SKM-1 treated with dmso at 0.1 percent for 144 hours (cell line): ENCODE data around the gene CHST15.
"Not testable (repeated sequence)": the region's sequence is repeated elsewhere in the genome, so short reads cannot be mapped to it uniquely, and the experiment has no call there.

Experiments
- DNase-seq: peaks from one replicate; lab custom pipeline; 2025; ENCODE audit not compliant: unreplicated experiment; lab: John Stamatoyannopoulos, UW

Gene CHST15

DNA sequence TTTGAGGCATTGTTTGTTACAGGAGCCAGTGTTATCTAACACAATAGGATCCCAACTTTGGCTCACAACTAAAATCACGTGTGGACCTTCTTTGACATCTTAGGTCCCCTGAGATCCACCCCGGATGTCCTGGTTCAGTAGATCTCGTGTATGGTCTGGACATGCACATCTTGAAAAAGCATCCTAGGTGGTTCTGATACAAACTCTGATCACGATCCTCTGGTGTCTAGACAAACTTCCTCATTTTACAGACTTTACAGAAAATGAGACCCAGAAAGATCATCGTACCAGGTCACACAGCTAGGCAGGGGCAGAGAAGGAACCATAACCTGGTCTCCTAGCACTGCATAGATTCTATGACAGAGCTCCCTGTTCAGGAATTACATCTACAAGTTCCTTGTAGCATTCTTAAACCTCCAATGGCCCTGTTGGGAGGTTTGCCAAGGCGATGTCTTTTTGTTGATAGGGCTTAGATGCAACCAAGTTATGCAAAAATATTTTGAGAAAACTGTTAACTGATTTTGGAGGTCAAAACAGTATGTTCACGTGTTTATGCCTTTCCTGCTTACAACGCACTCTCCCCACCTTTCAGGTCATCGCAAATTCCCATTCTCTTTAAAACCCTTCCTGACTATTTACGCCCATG lies 30.8 kb upstream of the CHST15 start:
- DNase-seq: no peak

DNA sequence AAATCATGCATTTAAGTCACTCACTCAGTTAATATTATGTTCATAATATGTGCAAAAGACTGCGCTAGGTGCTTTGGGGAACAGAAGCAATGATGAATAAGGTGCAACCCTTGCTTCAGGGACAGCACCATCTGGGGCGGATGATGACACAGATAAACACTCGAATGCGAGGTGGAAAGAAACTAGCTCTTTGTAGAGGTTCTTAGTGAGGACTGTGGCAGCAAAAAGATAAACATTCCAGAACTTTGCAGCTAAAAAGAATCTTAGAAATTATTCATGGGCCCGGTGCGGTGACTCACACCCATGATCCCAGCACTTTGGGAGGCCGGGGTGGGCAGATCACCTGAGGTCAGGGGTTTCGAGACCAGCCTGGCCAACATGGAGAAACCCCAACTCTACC lies 29.8 kb upstream of the CHST15 start:
- DNase-seq: no peak

DNA sequence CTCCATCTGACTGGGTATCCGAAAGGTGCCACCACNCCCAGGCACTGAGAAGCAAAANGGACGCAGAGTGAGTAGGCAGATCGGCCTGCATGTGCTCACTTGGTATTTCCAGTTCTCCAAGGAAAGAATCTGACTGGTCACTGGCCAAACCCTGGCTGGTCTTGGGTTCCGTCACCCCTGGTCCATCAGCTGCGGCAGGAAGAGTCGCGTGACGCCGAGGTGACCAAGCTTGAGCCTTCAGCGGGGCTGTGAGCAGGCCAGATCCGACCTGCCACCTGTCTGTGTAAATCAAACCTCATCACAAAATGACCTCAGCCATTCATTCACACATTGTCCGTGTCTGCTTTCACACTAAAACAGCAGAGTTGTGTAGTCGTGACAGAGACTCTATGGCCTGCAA lies 28.8 kb upstream of the CHST15 start:
- DNase-seq: no peak

DNA sequence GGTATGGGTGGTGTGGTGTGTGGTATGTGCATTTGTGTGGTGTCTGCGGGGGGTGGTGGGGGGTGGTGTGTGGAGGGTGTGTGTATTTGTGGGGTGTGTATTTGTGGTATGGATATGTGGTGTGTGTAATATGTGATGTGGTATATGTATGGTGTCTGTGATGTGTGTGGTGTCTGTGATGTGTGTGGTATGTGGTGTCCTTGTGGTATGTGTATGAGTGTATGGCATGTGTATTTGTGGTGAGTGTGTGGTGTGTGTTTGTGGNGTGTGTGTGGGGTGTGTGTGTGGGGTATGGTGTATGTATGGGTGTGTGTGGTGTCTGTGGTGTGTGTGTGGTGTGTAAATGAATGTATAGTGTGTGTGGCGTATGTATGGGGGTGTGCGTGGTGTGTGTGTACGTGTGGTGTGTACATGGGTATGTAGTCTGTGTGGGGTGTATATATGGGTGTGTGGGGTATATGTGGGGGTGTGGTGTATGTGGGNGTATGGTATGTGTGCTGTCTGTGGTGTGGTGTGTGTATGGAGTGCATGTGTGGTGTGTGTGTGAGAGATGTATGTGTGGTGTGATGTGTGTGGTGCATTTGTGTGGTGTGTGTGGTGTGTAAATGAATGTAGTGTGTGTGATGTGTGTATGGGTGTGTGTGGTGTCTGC lies 27.1 kb upstream of the CHST15 start:
- no peak for DNase-seq

DNA sequence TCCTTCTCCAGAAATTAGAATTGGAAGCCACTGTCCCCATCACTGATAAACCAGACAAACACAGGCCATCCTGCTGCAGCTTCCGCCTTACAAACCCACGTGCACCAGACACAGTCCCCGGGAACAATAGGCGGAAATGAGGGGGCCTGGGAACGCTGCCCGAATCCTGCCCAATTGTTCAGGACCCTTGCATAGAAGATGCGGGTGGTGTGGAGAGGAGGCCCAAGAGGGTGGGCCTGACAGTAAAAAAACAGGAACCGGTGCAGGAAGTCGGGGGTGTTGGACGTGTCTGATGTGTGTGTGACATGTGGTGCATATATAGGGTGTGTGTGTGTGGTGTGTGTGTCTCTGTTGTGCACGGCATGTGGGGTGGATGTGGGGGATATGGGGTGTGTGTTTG lies 26.5 kb upstream of the CHST15 start:
- no peak for DNase-seq

DNA sequence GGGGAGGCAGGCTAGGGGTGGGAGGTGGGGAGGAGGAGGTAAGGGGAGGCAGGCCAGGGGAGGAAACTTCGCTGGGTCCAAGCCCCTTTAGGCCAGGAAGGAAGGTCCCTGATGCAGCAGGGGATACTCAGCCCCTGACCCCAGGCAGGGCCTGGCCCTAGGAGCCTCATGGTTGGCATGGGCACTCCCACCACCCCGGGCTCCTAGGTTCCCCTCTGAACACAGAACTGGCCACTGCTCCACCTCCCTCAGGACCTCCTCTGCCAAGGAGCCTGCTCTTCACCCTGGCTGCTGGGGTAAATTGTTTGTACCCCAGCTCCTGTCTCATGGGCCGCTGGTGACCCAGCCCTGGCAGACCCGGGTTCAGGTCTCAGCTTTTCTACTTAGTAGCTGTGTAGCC lies 25.8 kb upstream of the CHST15 start:
- DNase-seq: no peak

DNA sequence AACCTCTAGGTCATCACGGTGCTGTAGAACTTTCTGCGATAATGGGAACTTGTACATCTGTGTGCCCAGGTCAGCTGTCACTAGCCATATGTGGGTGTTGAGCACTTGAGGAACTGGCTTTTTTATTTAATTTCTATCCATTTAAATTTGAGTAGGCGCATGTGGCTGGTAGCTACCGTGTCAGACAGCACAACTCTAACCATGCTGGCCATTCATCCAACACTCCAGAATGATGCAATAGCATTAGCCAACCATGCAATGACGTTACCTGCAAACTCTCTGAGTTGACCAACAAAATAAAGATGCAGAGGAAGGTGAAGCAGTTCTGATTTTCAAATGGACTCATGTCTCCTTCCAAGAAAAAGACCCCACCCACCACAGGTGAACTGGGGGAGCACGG lies 24.4 kb upstream of the CHST15 start:
- no peak for DNase-seq

DNA sequence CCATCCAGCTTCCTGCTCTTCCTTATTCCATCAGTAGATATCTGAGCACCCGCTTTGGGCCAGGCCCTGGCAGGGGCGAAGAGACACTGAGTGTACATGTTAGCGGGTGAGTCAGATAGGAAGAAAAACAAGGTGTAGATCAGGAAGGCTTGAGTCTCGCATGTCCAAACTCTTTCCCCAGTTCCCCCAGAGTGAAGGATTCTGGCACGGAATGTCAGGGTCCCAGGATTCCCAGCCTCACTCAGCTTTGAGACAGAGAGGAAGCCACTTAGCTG lies 24.1 kb upstream of the CHST15 start:
- no peak for DNase-seq

DNA sequence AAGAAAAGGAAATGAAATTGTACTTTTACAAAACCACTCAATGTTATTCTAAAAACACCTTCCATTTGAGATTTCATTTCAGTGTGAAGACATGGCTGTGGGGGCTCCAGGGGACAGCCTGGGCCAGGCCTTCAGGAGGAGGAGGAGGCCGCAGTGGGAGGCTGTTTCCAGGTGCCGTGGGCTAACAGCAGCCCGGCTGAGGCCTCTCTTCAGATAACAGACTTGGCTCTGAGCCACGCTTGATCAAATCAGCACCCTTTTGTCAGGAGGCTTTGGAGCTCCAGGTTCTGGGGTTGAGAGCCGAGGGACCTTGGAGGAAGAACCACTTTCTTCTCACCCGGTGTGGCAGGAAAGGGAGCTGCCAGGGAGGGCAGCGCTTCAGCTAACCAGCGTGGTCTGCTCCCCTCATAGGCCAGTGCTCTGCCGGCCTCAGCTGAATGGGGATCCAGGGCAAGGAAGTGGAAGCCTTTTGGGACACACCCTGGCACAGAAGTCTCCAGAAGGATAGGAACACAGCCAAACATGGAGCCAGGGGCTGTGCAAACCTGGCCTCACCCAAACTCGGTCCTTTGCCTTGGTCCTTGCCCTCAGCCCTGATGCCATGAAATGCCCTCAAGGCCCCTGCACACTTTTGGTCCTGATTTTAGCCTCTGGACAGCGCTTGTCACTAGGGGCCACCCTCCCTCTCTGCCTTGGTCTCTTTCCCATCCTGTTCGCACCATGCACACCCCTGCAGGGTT lies 23.5 kb upstream of the CHST15 start:
- DNase-seq: no peak

DNA sequence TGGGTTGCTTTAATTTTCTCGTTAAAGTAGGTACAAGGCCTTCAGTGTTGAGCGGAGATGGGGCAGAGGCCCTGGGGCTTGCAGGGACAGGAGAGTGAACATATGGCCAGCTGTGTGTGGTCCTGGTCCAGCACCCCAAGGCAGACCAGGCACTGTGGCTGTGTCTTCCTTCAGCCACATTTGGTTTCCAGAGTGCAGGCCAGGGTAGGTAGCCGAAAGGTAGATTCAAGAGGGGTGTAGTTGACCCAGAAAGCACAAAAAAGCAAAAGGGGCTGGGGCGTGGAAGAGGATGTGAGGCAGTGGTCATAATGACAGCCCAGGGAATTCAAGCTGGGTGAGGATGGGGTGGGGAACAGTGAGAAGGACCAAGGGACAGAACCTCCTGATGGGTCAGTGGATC lies 21.3 kb upstream of the CHST15 start:
- DNase-seq: no peak

DNA sequence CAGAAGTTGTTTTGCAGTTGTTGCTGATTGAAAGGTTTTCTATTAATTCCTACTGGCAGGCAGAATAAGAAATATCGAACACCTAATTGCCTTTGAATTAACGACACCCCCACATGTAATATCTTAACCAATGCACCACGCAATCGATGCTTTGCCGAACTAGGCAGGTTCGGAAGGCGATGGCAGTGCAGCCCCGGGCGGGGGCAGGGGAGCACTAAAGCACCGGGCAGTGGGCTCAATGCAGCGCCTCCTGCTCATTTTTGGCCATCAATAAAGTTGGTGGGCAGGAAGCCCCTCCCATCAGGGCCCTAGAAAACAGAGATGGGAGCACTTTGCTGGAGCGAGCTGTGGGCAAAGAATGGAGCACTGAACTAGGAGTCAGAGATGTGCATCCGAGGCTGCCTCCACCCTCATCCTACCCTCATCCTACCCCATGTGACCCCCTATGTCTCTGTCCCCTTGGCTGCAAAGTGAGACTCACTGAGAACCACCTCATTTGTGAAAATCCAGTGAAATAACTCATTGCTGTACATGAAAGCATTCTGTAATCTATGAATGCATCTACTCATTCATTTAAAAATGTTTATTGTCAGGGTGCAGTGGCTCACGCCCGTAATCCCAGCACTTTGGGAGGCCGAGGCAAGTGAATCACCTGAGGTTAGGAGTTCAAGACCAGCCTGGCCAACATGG lies 19.6 kb upstream of the CHST15 start:
- DNase-seq: no peak

DNA sequence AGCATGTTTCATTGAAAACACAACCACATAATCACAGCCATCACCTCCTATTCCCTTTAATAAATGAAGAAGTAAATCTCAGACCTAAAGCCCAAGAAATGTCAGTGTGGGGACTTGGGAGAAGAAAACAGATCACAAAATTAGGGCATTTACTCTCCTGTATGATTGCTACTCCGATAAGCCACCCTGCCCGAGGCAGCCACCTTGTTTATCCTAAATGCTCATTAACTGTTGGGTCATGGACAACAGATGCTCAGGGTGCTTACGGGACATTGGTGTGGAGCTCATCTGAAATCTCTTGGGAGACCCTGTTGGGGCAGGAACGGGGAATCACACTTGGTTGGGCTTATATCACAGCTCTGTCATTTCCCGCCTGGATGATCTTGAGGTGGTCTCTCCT lies 17.5 kb upstream of the CHST15 start:
- no peak for DNase-seq

DNA sequence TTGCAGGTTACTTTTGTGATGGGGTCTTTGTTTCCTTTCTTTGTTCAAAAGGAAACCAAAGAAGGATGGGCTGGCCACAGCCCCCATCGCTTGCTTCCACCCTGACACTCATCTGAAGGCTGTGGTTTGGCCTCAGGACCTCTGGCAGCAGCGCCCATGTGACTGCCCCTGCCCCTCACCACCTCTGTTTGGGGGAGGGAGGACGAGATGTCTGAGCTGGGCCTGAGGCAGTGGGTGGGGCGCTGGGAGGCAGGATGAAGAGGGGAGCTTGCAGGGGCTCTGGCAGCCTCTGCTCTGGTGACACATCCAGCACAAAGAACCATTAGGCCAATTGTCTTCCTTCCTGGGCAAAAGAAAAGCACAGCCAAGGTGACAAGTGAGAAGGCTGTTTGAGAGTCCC lies 15.9 kb upstream of the CHST15 start:
- no peak for DNase-seq

DNA sequence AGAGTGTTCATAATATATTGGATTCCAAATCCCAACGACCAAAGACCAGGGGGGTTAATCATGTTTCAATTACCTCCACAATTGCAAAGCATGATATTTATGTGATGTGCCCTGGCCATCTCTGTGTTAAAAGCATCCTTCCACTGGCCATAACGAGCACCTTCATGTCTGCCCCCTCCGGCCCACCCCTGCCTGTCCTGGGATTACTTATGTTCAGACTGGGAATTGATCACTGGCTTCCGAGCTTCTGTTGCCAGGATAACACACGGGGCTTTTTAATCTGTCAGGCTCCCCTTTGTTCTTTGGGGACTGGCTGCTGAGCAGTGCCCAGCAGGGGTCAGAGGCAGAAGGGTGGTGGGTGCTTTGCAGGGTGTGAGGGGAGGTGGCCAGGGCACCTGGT lies 13.7 kb upstream of the CHST15 start:
- no peak for DNase-seq

DNA sequence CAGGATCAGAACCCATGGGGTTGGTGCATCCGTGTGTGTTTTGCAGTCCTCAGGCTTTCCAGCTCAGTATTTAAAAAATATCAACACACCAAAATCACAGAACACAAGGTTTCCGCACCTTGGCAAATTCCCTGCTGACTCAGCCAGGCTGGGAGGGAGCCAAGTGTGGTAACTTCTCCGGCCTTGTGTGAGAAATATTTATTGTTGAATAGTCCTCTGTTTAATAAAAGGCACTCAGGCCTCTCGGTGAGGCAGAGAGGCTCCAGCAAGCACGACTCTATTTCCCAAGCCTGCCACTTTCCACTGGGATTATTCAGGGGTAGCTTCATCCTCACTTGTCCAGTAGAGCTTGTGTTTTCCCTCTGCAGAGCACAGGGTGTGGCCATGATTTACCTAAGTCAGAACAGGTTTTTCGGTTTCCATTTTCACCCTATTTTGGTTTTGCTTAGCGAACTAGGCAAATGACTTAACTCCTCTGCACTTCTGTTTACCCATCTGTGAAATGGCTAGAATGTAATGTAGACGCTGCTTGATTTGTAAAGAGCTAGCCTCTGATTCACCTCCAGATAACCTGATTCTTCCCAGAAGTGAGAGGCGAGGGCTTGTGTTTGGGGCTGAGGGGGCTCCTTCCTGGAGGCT lies 13.0 kb upstream of the CHST15 start:
- no peak for DNase-seq

DNA sequence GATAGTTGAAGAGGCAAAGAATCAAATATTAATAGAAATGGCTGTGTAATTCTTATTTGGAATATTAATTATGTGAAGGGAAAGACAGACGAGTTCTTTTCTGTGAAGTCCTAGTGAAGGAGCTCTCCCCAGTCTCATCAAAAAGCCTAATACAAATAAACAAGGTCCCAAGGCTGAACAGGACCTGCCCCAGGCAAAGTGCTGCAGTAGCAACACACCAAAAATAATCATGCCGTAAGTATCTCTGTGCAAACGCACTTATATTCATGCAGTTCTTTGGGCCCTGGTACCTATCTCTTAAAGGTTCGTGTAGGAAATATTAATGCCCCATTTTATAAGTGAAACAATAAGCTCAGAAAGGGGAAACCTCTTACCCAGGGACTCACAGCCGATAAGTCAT lies 12.2 kb upstream of the CHST15 start:
- DNase-seq: no peak

DNA sequence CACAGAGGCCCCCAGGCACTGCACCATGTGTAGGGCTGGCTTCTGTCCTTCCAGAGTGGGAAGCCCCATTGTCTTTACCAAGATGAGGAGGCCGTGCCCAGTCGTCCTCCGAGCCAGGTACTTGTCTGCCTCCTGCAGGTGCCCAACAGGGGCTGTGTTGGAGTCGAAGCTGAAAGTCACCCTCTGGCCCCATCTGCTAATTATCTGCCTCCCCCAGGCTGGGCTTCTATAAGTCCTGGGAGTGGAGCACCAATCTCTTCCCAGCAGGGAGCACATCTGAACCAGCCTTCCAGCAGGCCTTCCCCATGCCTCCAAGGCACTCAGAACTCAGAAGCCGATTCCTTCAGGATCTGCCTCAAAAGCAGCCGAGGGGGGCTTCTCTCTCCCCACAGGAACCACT lies 11.6 kb upstream of the CHST15 start:
- no peak for DNase-seq

DNA sequence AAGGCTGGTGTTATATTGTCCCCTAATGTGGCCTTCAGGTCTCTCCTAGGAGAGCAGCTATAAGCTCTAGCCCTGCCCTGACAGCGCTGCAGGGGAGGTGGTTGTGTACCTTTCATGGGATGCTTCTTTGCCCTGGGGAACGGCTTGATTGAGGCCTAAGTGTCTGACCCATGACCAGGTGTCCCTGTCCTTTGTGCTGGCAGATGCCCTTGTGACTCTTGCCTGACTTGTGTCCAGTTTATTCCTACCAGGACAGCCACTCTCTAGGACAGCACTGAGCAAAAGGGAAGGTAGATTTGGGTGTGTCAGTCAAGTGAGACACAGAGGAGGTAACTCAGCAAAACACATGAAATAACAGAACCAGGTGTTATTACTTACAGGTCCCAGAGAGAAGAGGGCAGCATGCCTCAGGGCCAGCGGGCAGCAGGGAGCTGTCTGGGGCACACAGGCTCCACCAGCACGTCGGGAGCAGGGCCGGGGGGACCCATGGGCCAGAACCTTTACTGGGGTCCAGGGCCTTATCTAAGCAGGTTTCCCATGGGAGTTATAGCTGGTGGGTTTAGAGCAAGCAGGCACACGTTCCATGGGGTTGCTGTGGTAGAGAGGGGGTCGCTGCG lies 10.7 kb upstream of the CHST15 start:
- no peak for DNase-seq

DNA sequence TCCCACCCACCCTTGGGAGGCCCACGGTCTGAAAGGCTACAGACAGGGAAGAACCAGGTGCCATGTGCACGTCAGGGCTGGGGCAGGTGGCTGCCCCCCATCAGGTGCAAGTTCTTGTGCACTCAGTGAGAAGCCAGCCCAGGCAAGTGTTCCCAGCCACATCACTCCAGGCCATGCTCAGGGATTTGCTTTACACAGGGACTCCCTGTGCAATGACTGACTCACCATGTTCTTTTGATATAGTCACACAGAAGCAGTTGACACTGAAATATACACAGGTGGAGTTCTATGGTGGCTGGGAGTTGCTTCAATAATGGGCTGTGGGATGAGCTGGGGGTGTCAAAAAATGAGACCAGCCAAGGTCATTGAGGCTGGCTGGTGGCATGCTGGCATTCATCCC lies 8.0 kb upstream of the CHST15 start:
- DNase-seq: no peak

DNA sequence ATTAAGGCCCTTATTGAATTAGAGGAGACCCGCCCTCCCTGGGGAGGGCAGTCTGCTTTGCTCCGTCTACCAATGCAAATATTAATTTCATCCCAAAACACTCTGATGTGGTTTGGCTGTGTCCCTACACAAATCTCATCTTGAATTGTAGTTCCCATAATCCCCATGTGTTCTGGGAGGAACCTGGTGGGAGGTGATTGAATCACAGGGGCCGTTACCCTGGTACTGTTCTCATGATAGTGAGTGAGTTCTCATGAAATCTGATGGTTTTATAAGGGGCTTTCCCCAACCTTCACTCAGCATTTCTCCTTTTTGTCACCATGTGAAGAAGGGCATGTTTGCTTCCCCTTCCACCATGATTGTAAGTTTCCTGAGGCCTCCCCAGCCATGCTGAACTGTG lies 7.3 kb upstream of the CHST15 start:
- DNase-seq: not testable (repeated sequence)

DNA sequence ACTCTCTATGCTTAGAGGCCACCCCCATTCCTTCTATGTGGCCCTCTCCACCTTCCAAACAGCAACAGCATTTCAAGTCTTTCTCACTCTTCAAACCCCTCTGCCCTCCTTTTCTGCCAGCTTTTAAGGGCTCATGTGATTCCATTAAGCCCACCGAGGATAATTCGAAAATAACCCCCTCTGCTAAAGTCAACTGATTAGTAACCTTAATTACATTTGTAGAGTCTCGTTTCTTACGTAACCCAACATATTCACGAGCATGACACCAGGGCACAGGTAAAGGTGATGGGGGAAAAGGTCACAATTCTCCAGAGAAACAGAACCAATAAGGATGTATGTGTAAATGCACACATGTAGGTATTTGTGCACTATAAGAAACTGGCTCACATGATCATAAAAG lies 6.7 kb upstream of the CHST15 start:
- no peak for DNase-seq
